ENCODE measurements around the gene PSMC5.

The PSMC5 gene

GRCh38 chr17:63832455-63832854 is 5.2 kb downstream of the PSMC5 start:
- peaks cover 79% of the 10 kb centered on the region for H3K36me3 ChIP-seq (ENCODE audit: insufficient read depth, low read length)
- H3K4me3 ChIP-seq (ENCODE audit: low read length): no peak overlapping the region
- 89% methylated on average over 2 of the region's 2 CpGs for WGBS
- H3K27ac ChIP-seq (ENCODE audit: low read depth, low read length): no peak overlapping the region
- H3K9ac ChIP-seq (ENCODE audit: low read depth, low read length): no peak overlapping the region
- H3K9me3 ChIP-seq (ENCODE audit: insufficient read depth, low read depth, low read length): no peaks in the 10 kb centered on the region
- no peaks in the 10 kb centered on the region for H3K27me3 ChIP-seq (ENCODE audit: insufficient read depth, low read length)
- H3K4me1 ChIP-seq (ENCODE audit: insufficient read depth, low read length): no peaks in the 10 kb centered on the region; the same call in 1 of the 2 replicates

DNA sequence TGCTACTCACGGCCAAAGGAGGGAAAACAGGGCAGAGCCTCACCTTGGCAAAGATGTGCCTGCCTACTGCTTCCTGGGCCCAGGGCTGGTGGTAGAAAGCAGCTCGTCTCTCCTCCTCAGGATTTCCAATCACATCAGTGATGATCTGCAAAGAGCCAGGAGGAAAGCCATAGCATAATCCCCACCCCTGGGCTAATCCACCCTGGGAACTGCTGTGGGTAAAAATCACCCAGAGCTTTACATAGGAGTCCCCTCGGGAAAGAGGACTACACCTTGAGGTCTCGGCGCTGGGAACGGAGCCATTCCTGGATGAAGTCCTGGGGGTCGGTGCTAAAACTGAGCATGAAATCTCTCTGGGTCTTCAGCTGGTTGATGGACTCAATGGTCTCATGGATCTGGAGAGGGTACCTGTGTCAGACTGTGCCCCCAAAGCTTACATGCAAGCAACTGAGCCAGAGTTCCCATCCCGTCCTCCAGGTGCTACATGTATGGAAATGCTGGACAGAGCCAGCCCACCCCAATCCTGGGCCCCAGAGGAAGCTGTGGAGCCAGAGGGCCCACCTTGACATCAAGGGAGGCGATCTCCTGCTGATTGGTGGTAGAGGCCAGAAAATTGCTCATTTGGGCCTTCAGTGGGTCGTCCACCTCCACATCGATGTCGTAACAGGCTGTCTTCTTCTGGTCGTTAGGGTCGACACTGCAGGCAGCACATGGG is 6.0 kb downstream of the PSMC5 start:
- Histone ChIP-seq H3K36me3 (ENCODE audit: insufficient read depth, low read length) (peaks cover 79% of the 10 kb centered on the region), H3K4me3 (ENCODE audit: low read length) (no peak overlapping the region), H3K9ac (ENCODE audit: low read depth, low read length) (no peak overlapping the region)

GRCh38 chr17:63833741-63834373 is 6.6 kb downstream of the PSMC5 start:
- 96% methylated on average over 15 of the region's 15 CpGs for WGBS
- Histone ChIP-seq H3K27ac (ENCODE audit: low read depth, low read length) (no peak overlapping the region), H3K36me3 (ENCODE audit: insufficient read depth, low read length) (peaks cover 72% of the 10 kb centered on the region), H3K4me3 (ENCODE audit: low read length) (no peak overlapping the region), H3K9me3 (ENCODE audit: insufficient read depth, low read depth, low read length) (no peaks in the 10 kb centered on the region), H3K4me1 (ENCODE audit: insufficient read depth, low read length) (peaks cover 7% of the 10 kb centered on the region), H3K27me3 (ENCODE audit: insufficient read depth, low read length) (no peaks in the 10 kb centered on the region), H3K9ac (ENCODE audit: low read depth, low read length) (no peak overlapping the region)

More for the DNA sequence above, 6.0 kb downstream of the PSMC5 start:
- Histone ChIP-seq H3K9me3 (ENCODE audit: insufficient read depth, low read depth, low read length) (no peaks in the 10 kb centered on the region), H3K4me1 (ENCODE audit: insufficient read depth, low read length) (peaks cover under 1% of the 10 kb centered on the region; the same call in 1 of the 2 replicates), H3K27ac (ENCODE audit: low read depth, low read length) (no peak overlapping the region), H3K27me3 (ENCODE audit: insufficient read depth, low read length) (no peaks in the 10 kb centered on the region)
- WGBS: 93% methylated on average over 14 of the region's 14 CpGs

GRCh38 chr17:63834431-63835166 is 7.4 kb downstream of the PSMC5 start:
- H3K27ac ChIP-seq (ENCODE audit: low read depth, low read length): no peak overlapping the region
- no peak overlapping the region for H3K4me3 ChIP-seq (ENCODE audit: low read length)
- no peak overlapping the region for H3K9ac ChIP-seq (ENCODE audit: low read depth, low read length)
- WGBS: 68% methylated on average over 13 of the region's 13 CpGs
- peaks cover 65% of the 10 kb centered on the region for H3K36me3 ChIP-seq (ENCODE audit: insufficient read depth, low read length)
- no peaks in the 10 kb centered on the region for H3K9me3 ChIP-seq (ENCODE audit: insufficient read depth, low read depth, low read length)
- H3K4me1 ChIP-seq (ENCODE audit: insufficient read depth, low read length): peaks cover 15% of the 10 kb centered on the region
- no peaks in the 10 kb centered on the region for H3K27me3 ChIP-seq (ENCODE audit: insufficient read depth, low read length)

DNA sequence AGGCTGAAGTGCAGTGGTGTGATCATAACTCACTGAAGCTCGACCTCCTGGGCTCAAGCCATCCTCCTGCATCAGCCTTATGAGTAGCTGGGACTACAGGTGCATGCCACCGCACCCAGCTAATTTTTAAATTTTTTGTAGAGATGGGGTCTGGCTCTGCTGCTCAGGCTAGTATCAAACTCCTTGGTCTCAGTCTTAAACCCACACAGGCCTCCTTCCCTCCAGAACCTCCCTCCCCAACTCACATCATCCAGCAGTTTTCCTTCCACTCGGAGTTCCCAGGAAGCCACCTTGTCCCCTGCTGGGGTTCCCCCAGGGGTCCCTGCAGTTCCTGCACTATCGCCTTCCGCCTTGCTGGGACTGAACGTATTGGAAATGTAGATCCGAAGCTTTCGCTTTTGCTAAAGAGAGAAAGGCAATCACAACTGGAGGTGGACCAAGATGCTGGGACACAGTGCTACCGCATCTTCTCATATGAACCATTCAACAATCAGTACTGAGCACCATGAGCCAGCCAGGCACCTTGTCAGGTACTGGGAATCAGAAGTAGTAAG is 8.0 kb downstream of the PSMC5 start:
- H3K27ac ChIP-seq (ENCODE audit: low read depth, low read length): no peak overlapping the region
- H3K4me1 ChIP-seq (ENCODE audit: insufficient read depth, low read length): peaks cover 15% of the 10 kb centered on the region
- peaks cover 58% of the 10 kb centered on the region for H3K36me3 ChIP-seq (ENCODE audit: insufficient read depth, low read length)
- H3K9ac ChIP-seq (ENCODE audit: low read depth, low read length): no peak overlapping the region
- no peaks in the 10 kb centered on the region for H3K27me3 ChIP-seq (ENCODE audit: insufficient read depth, low read length)
- no peaks in the 10 kb centered on the region for H3K9me3 ChIP-seq (ENCODE audit: insufficient read depth, low read depth, low read length)
- WGBS: 89% methylated on average over 9 of the region's 9 CpGs
- H3K4me3 ChIP-seq (ENCODE audit: low read length): no peak overlapping the region

DNA sequence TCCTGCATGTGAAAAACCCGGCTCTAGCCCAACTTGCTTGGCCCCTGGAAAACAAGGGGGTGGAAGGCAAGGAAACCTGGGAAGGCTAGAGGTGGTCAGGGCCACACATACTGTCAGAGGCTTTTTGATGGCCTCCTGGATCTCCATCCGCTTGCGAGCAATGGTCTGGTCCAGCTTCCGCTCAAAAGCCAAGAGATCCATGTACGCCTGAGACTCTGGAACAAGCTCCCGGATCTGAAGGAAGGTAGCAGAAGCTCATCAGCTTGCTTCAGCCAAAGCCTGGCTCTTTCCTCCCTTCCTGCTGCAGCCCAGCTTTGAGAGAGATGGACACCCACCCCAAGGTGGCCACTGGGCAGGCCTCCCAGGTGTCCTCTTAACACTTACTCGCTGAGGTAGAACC is 9.6 kb downstream of the PSMC5 start:
- Histone ChIP-seq H3K27me3 (ENCODE audit: insufficient read depth, low read length) (no peaks in the 10 kb centered on the region), H3K9me3 (ENCODE audit: insufficient read depth, low read depth, low read length) (no peaks in the 10 kb centered on the region), H3K36me3 (ENCODE audit: insufficient read depth, low read length) (peaks cover 42% of the 10 kb centered on the region), H3K27ac (ENCODE audit: low read depth, low read length) (no peak overlapping the region), H3K9ac (ENCODE audit: low read depth, low read length) (no peak overlapping the region), H3K4me1 (ENCODE audit: insufficient read depth, low read length) (peaks cover 21% of the 10 kb centered on the region), H3K4me3 (ENCODE audit: low read length) (no peak overlapping the region)
- WGBS: 97% methylated on average over 7 of the region's 7 CpGs

DNA sequence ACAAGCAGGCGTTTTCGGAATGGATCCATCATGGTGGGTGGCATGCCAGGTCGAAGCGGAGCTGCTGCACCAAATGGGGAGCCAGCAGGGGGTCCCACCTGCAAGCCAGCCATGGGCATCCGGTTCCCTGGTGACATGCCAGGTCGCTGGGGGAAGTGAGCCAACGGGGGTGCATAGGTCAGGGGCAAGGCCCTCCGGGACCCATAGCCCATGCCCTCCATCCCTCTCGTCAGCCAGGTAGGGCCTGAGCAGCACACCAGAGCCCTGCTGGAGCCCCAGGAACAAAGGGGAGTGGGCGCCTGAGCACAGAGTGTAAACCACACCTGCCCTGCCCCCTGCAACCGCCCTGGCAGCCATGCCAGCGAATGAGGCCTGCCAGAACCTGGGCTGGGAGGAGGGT is 10.2 kb downstream of the PSMC5 start:
- H3K9me3 ChIP-seq (ENCODE audit: insufficient read depth, low read depth, low read length): no peaks in the 10 kb centered on the region
- no peak overlapping the region for H3K9ac ChIP-seq (ENCODE audit: low read depth, low read length)
- H3K27ac ChIP-seq (ENCODE audit: low read depth, low read length): no peak overlapping the region
- no peaks in the 10 kb centered on the region for H3K27me3 ChIP-seq (ENCODE audit: insufficient read depth, low read length)
- H3K36me3 ChIP-seq (ENCODE audit: insufficient read depth, low read length): peaks cover 36% of the 10 kb centered on the region
- H3K4me1 ChIP-seq (ENCODE audit: insufficient read depth, low read length): peaks cover 21% of the 10 kb centered on the region
- H3K4me3 ChIP-seq (ENCODE audit: low read length): no peak overlapping the region
- WGBS: 96% methylated on average over 12 of the region's 12 CpGs

DNA sequence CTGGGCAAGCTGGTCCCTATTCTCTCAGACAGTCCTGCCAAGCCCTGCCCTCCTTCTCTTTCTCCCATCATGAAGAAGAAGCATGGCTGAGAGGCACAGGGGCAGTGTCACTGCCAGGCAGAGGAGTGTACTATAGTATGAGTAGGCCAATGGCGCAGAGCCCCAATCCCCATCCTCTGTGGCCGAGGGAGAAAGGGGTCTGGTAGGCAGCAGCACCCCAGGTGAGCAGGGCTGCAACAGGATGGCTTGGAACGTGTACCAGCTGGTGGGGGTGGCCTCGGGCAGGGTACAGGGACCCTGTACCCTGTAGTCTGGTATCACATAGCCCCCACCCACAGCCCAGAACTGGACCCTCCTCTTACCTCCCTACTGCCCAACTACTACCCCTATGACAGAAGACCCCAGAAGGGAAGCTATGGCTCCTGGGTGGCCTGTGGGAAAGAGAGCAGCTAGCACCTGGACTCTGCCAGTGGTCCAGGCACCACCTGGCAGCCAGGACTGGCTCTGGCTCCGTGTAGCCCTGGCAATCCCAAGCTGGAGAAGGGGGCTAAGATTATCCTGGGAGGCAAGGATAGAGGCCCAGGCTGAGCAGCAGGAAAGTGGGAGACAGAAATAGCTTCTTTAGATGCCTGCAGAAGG is 10.8 kb downstream of the PSMC5 start:
- 86% methylated on average over 5 of the region's 5 CpGs for WGBS
- Histone ChIP-seq H3K9ac (ENCODE audit: low read depth, low read length) (no peak overlapping the region), H3K27ac (ENCODE audit: low read depth, low read length) (no peak overlapping the region), H3K4me3 (ENCODE audit: low read length) (no peak overlapping the region), H3K27me3 (ENCODE audit: insufficient read depth, low read length) (no peaks in the 10 kb centered on the region), H3K36me3 (ENCODE audit: insufficient read depth, low read length) (peaks cover 30% of the 10 kb centered on the region), H3K9me3 (ENCODE audit: insufficient read depth, low read depth, low read length) (no peaks in the 10 kb centered on the region), H3K4me1 (ENCODE audit: insufficient read depth, low read length) (peaks cover 21% of the 10 kb centered on the region)

- Histone ChIP-seq H3K4me1 (ENCODE audit: insufficient read depth, low read length) (peaks cover 21% of the 10 kb centered on the region), H3K27ac (ENCODE audit: low read depth, low read length) (peak overlapping the region; percentile 34; the same call in 1 of the 2 replicates), H3K9ac (ENCODE audit: low read depth, low read length) (no peak overlapping the region)
These were observed 11.5 kb downstream of the PSMC5 start for GRCh38 chr17:63838631-63839171.

GRCh38 chr17:63840591-63841349 is 13.5 kb downstream of the PSMC5 start:
- 91% methylated on average over 4 of the region's 4 CpGs for WGBS
- H3K9ac ChIP-seq (ENCODE audit: low read depth, low read length): peak overlapping the region; percentile 81; the same call in 1 of the 2 replicates

More at GRCh38 chr17:63838631-63839171, 11.5 kb downstream of the PSMC5 start:
- no peaks in the 10 kb centered on the region for H3K9me3 ChIP-seq (ENCODE audit: insufficient read depth, low read depth, low read length)
- WGBS: 72% methylated on average over 7 of the region's 7 CpGs
- no peak overlapping the region for H3K4me3 ChIP-seq (ENCODE audit: low read length)
- peaks cover 24% of the 10 kb centered on the region for H3K36me3 ChIP-seq (ENCODE audit: insufficient read depth, low read length)
- no peaks in the 10 kb centered on the region for H3K27me3 ChIP-seq (ENCODE audit: insufficient read depth, low read length)

More at GRCh38 chr17:63840591-63841349, 13.5 kb downstream of the PSMC5 start:
- peaks cover 13% of the 10 kb centered on the region for H3K36me3 ChIP-seq (ENCODE audit: insufficient read depth, low read length)
- H3K9me3 ChIP-seq (ENCODE audit: insufficient read depth, low read depth, low read length): no peaks in the 10 kb centered on the region
- H3K27me3 ChIP-seq (ENCODE audit: insufficient read depth, low read length): peaks cover 8% of the 10 kb centered on the region; the same call in 1 of the 2 replicates
- peak overlapping the region; percentile 85 for H3K4me3 ChIP-seq (ENCODE audit: low read length)
- H3K4me1 ChIP-seq (ENCODE audit: insufficient read depth, low read length): peaks cover 21% of the 10 kb centered on the region
- no peak overlapping the region for H3K27ac ChIP-seq (ENCODE audit: low read depth, low read length)
